Mononuclear cell (primary cell): ENCODE data around the gene KRTAP10-4. TPM values are rescaled to one million over a fixed set of nuclear protein-coding genes. Genes with fewer than 3 reads are reported as not detected.
"Not testable (repeated sequence)": the region's sequence is repeated elsewhere in the genome, so short reads cannot be mapped to it uniquely, and the experiment has no call there.

ENCODE experiments used
- H3K27me3 ChIP-seq: 2 replicates; pipeline ENCODE4 v1.6.0; 2011; ENCODE audit warnings: low read length, control low read depth; ENCODE audit not compliant: insufficient read depth
- H3K4me1 ChIP-seq: 2 replicates; pipeline ENCODE4 v1.5.1; 2011; ENCODE audit warnings: mild to moderate bottlenecking, low read length, control low read depth; ENCODE audit not compliant: insufficient read depth
- H3K4me3 ChIP-seq: 2 replicates; pipeline ENCODE4 v1.5.1; 2011; ENCODE audit warnings: mild to moderate bottlenecking, low read length, moderate library complexity
- H3K9me3 ChIP-seq: 2 replicates; pipeline ENCODE4 v1.5.1; 2011; ENCODE audit warnings: low read depth, mild to moderate bottlenecking, control low read depth, low read length
- total RNA-seq: library from RNA; depleted of rRNA; stranded (reverse); fragments of >200 nt; gene quantifications from one replicate; pipeline ENCODE4 v1.2.3, GENCODE V29; 2012

Gene KRTAP10-4
- total RNA-seq, 1 donor: not detected

DNA sequence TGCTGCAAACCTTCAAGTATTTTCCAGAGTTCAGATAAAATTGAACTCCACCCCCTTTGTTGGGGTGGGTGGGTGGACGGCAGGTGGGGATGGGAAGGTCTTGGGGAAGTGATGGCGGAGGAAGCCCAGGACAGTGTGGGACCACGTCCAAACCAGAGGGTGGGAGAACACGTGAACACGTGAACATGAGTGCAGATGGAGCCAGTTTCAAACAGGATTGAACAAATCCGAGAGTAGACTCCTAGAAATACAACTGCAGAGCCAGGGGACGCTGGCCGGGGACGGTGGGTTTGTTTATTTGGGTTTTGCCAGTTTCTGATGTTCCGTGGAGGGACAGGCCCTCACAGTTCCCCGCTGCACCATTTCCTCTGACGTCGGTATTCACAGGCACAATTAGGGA, 25.1 kb upstream of the KRTAP10-4 start:
- peaks cover 9% of the 10 kb centered on the region for H3K4me1 ChIP-seq
- no peak overlapping the region for H3K4me3 ChIP-seq
- peaks cover 2% of the 10 kb centered on the region for H3K27me3 ChIP-seq
- H3K9me3 ChIP-seq: peaks cover 13% of the 10 kb centered on the region

DNA sequence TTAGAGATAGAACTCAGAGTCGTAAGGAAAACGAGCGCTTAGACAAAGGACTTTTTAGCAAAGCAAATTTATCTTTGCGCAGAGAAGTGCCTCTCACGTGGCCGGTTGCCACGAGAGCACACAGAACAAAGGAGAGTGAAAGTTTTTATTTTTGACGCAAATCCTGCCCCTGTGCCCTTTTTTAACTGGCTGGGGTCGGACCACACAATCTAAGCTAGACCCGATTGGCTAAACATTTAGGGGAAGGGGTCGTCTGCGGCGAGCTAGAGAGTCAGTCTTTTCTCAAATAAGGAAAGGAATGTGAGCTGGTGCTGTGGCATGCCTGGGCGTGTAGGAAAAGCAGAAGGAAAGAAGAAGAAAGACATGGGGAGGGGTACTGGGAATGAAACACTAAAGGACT, 24.6 kb upstream of the KRTAP10-4 start:
- peaks cover 9% of the 10 kb centered on the region for H3K4me1 ChIP-seq
- peaks cover 2% of the 10 kb centered on the region for H3K27me3 ChIP-seq
- no peak overlapping the region for H3K4me3 ChIP-seq
- H3K9me3 ChIP-seq: peaks cover 8% of the 10 kb centered on the region

DNA sequence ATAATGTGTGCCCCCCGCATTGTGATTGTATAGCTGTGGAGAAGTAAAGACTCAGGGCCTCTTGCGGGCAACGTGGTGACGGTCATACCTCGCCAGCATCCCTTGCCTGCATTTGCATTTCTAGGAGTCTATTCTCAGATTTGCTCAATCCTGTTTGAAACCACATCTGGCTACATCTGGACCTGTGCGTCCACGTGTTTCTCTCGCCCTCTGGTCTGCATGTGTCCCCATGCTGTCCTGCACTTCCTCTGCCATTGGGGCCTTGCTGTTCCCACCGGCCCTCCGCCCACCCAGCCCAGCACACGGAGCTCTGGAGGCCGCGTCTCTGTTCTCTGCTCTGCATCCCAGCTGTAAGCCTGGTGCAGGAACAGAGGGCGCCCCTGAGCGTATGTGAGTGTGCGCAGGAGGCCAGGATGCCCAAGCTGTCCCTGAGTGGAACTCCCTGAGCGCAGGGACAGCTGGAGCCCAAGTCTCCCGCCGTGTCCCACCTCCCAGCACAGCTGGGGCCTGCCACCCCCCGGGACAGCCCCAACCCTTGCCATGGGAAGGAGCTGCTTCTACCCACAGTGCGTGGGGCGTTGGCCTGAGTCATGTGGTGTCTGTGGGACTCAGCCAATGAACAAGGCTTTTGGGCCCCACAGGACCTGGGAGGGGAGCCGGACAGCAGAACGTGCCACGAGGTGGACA, 23.9 kb upstream of the KRTAP10-4 start:
- H3K9me3 ChIP-seq: peaks cover 8% of the 10 kb centered on the region
- H3K27me3 ChIP-seq: peaks cover 2% of the 10 kb centered on the region
- no peak overlapping the region for H3K4me3 ChIP-seq
- H3K4me1 ChIP-seq: peaks cover 9% of the 10 kb centered on the region

DNA sequence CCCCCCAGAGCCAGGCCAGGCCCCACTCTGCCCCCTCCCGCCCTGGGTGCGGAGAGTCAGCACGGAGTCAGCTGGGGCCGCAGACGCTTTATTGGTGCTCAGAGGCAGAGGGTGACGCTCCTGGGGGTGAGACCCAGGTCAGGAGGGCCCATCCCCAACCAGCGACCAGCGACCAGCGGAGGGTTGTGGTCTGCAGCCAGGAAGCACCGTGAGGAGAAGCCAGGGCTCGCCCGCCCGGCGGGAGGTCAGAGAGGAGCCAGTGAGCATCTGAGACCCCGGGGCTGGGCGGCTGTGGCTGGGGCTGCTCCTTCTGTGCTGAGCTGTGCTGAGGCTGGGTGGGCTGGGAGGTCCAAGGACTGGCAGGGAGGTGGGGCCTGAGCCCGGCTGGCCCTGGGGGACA, 23.2 kb upstream of the KRTAP10-4 start:
- H3K4me1 ChIP-seq: not testable (repeated sequence)

DNA sequence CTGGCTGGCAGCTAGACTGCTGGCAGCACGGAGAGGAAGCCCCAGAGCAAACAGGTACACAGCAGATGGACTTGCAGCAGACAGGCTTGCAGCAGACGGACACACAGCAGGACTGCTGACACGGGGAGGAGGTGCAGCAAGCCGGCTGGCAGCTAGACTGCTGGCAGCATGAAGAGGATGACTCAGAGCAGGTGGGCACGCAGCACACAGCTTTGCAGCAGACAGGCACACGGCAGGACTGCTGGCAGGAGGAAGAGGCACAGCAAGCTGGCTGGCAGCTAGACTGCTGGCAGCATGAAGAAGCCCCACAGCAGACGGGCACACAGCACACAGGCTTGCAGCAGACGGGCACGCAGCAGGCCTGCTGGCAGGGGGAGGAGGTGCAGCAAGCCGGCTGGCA, 22.7 kb upstream of the KRTAP10-4 start:
- Histone ChIP-seq H3K27me3 (peaks cover 2% of the 10 kb centered on the region), H3K4me1 (peaks cover 9% of the 10 kb centered on the region), H3K4me3 (no peak overlapping the region), H3K9me3 (peaks cover 8% of the 10 kb centered on the region)

More for the DNA sequence above, 23.2 kb upstream of the KRTAP10-4 start:
- not testable (repeated sequence) for H3K9me3 ChIP-seq, H3K27me3 ChIP-seq, H3K4me3 ChIP-seq

DNA sequence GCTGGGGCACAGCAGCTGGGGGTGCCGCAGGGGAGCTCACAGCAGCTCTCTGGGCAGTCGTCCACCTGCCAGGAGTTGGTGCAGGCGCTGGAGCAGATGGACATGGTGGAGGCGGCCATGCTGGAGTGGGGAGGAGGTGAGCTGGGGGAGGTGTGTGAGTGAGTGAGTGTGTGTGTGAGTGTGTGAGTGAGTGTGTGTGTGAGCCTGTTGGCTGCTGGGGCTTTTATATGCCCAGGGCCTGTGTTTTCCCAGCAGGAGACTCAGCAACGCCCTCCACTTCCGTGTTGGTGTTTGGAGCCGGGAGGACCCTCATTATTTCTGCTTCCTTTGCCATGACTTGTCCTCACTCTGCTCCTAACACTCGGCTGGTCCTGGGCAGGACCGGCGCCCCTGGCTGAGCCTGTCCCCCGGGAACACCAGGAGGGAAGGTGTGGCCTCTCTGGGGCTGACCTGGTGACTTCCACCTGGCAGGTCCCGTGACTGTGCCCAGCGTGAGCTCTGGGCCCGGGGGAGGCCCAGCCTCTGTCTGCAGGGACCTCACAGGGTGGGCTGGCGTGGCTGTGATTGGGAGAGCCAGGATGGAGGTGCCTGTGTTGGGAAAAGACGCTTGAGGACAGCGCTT, 22.1 kb upstream of the KRTAP10-4 start, which contains the start of gene KRTAP10-2:
KRTAP10-2 (minus strand) TSS at position 166 of the 622 bp plus-strand sequence; CDS start at position 119, 47 bp downstream.
- H3K4me3 ChIP-seq: no peak within 1 kb of the TSS
- H3K9me3 ChIP-seq: peaks cover 8% of the 10 kb centered on the region
- H3K27me3 ChIP-seq: peaks cover 2% of the 10 kb centered on the region
- peaks cover 9% of the 10 kb centered on the region for H3K4me1 ChIP-seq

DNA sequence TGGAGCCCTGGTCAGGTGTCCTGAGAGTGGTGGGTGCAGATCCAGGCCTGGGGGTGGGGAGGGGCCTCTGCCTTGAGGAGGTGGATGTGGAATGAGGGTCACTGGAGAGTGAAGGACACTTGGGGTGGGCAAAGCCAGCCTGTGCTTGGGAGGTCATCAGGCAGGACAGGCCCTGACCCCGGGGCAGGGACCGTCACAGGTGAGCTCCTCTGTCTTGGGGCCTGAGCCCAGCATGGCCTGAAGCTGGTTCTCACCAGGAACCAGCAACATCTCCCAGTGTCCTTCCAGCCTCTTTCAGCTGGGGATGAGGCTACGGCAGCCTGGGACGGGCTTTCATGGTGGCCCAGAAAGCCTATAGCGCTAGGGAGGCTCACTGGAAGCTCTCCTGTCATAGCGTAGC, 21.4 kb upstream of the KRTAP10-4 start:
- Histone ChIP-seq H3K9me3 (peaks cover 2% of the 10 kb centered on the region), H3K4me1 (peaks cover 9% of the 10 kb centered on the region)

DNA sequence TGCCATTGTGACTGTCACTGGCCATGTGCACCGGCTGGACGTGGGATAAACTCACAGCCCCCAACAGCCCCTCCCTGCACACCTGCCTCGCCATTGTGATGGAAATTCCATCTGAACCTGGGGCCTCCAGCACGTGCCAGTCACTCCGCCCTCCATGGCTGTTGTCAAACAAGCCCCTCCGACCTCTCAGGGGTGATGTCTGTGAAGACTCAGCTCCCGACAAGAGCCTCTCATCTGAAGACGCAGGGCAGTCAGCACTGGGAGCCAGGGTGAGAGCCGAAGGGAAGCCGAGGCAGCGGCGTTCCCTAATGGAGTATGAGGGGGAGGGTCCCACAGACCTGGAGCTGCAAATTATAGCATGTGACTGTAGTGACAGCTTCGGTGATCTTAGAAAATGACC, 20.8 kb upstream of the KRTAP10-4 start:
- Histone ChIP-seq H3K9me3 (no peaks in the 10 kb centered on the region), H3K4me1 (peaks cover 3% of the 10 kb centered on the region), H3K4me3 (no peak overlapping the region), H3K27me3 (no peaks in the 10 kb centered on the region)

More for the DNA sequence above, 21.4 kb upstream of the KRTAP10-4 start:
- Histone ChIP-seq H3K4me3 (no peak overlapping the region), H3K27me3 (peaks cover 2% of the 10 kb centered on the region)

DNA sequence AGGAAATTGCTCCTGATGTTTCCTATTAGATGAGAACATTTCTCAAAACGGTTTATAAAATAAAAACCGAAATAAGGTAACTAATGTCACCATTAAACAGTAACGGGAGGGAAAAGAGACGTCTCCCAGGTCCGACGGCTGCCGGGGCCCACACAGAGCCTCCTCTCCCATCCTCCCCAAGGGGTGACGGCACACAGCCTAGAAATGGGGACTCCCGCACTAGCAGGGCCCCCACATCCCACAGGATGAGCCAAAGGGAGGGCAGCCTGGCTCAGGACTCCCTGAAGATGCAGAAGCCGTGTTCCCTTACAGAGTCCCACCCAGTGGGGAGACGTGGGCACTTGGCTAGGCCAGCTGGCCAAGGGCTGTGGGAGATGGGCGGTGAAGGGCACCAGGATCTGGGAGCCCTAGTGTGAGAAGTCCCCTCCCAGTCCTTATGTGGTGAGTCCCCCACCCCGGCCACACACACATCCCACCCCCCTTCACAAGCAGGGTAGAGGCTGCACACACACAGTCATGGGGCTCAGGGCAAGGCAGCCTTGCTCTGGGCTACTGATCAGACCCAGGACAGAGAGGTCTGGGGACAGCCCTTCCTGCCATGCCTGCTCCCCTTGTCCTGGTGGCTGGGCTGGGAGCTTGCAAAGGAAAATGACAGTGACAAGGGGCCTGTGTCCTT, 18.2 kb upstream of the KRTAP10-4 start:
- no peaks in the 10 kb centered on the region for H3K9me3 ChIP-seq
- H3K4me1 ChIP-seq: no peaks in the 10 kb centered on the region
- no peaks in the 10 kb centered on the region for H3K27me3 ChIP-seq
- no peak overlapping the region for H3K4me3 ChIP-seq

DNA sequence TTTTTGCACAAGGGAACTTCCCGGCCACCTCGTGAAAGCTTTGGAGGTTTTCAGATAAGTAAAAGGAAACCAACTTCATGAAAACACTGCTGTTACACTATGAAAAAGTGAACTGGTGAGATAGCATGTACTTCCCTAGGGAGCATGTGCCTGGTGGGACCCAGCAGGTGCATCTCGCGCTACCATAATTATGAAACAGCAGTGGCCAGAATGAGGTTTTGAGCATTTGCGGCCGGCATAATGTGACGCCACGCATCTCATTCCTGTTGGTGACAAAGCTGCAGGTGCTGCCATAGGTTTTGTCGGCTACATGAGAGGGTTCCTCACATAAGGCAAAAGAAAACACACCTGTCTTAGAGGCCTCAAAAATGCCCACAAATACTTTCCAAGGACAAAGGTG, 16.6 kb upstream of the KRTAP10-4 start:
- Histone ChIP-seq H3K4me1 (no peaks in the 10 kb centered on the region), H3K4me3 (no peak overlapping the region), H3K9me3 (no peaks in the 10 kb centered on the region), H3K27me3 (no peaks in the 10 kb centered on the region)

DNA sequence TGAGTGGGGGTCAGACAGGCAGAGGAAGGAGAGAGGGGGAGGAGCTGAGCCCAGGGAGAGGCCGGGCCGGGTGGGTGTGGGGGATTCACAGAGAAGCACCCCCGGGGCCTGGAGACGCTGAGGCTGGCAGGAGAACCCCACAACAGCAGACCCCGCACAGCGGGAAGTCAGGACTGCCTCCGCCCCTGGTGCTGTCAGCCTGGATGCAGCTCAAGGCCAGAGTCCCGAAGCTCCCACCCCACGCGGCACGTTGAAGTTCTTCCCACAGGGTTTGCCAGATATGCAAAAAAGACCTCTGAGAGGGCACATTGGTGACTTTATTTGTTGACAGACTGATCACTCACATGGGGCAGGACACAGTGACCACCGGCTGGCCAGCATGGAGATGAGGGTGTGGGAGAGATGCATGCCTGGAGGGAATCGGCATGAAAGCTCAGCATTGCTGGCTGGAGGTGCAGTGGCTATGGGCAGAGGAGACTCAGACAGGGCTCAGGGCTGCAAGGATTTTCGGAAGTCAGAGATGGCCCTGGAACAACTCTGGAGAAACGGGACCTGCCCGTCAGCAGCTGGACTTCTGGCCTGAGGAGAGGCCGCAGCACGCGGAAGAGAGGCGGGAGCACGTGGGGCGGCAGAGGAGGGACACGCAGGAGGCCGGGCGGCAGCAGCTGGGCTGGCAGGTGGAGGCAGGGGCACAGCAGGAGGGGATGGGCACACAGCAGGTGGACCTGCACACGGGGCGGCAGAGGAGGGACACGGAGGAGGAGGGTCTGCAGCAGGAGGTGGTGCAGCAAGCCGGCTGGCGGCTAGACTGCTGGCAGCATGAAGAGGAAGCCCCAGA, 15.8 kb upstream of the KRTAP10-4 start:
- Histone ChIP-seq H3K4me3 (no peak overlapping the region), H3K4me1 (no peaks in the 10 kb centered on the region), H3K9me3 (peaks cover 4% of the 10 kb centered on the region), H3K27me3 (no peaks in the 10 kb centered on the region)

DNA sequence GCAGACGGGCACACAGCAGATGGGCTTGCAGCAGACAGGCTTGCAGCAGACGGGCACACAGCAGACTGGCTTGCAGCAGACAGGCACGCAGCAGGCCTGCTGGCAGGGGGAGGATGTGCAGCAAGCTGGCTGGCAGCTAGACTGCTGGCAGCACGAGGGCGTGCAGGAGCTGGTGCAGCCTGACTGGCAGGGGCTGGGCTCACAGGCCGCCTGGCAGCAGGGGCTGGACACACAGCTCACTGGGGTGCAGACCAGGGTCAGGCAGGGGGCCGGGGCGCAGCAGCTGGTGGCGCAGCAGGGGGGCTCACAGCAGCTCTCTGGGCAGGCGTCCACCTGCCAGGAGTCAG, 15.2 kb upstream of the KRTAP10-4 start:
- not testable (repeated sequence) for H3K4me1 ChIP-seq, H3K27me3 ChIP-seq, H3K9me3 ChIP-seq, H3K4me3 ChIP-seq

DNA sequence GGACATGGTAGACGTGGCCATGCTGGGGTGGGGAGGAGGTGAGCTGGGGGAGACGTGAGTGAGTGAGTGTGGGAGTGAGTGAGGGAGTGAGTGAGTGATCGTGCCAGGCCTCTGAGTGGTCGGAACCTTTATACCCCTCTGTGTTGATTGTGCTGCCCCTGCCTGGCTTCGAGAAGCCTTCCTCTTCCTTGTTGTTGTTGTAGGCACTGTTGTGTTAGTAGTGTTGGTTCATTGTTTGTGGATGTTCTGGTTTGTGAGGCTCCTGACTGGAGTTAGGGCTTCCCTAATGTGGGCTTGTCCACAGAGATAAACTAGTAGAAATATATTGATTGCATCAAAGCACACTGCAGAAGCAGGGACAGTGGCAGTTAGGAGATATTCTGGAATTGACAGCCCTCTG, 14.8 kb upstream of the KRTAP10-4 start, which contains the start of gene KRTAP10-3:
KRTAP10-3 (minus strand) TSS at position 101 of the 400 bp plus-strand sequence; CDS start at position 21, 80 bp downstream.
- no peaks in the 10 kb centered on the region for H3K27me3 ChIP-seq
- no peaks in the 10 kb centered on the region for H3K4me1 ChIP-seq
- H3K9me3 ChIP-seq: peaks cover 5% of the 10 kb centered on the region
- H3K4me3 ChIP-seq: no peak within 1 kb of the TSS

DNA sequence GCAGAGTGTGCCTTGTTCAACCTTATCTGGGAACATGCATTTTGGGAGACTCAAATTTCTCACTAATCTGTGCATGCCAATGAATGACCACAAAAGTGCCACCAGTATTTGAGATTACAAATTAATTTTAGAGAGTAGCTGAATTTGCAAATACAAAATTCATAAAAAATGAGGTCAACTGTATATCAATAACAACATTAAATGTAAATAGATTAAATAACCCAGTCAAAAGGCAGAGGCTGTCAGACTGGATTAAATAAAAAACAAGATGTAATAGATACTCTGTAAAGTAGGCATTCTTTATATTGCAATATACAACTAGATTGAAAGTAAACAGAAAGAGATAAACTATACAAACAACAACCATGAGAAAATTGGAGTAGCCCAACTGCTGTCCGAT, 9.4 kb upstream of the KRTAP10-4 start:
- no peaks in the 10 kb centered on the region for H3K27me3 ChIP-seq
- peaks cover 4% of the 10 kb centered on the region for H3K4me1 ChIP-seq
- H3K9me3 ChIP-seq: peaks cover 5% of the 10 kb centered on the region
- no peak overlapping the region for H3K4me3 ChIP-seq
